SK-N-SH treated with all-trans-retinoic acid at 6 μM for 48 hours (cell line): ENCODE measurements around the gene SH3PXD2B.

Source experiments
- ARNTL ChIP-seq: fragments of 450-650 bp; formaldehyde crosslinking; IDR thresholded peaks from 2 replicates; pipeline ENCODE4 v1.5.0; 2020; ENCODE audit warnings: low read depth, mild to moderate bottlenecking, moderate library complexity, borderline replicate concordance
- CSDC2 ChIP-seq: fragments of 250-450 bp; sonication (Bioruptor Pico); IDR thresholded peaks from 2 replicates; pipeline ENCODE4 v1.5.0; 2020; ENCODE audit warnings: mild to moderate bottlenecking, moderate library complexity
- CSRNP3 ChIP-seq: fragments of 250-450 bp; sonication (Bioruptor Pico); IDR thresholded peaks from 2 replicates; pipeline ENCODE4 v1.5.1; 2021; ENCODE audit warnings: mild to moderate bottlenecking, moderate library complexity
- PATZ1 ChIP-seq: fragments of 250-450 bp; sonication (Bioruptor Pico); IDR thresholded peaks from 2 replicates; pipeline ENCODE4 v1.8.0; 2020; ENCODE audit warnings: mild to moderate bottlenecking, moderate library complexity, borderline replicate concordance
- POU6F1 ChIP-seq: fragments of 250-450 bp; sonication (Bioruptor Pico); IDR thresholded peaks from 2 replicates; pipeline ENCODE4 v1.8.0; 2021; ENCODE audit warnings: low read depth, mild to moderate bottlenecking, moderate library complexity, borderline replicate concordance
- PPARA ChIP-seq: fragments of 250-450 bp; sonication (Bioruptor Pico); IDR thresholded peaks from 2 replicates; pipeline ENCODE4 v1.5.0; 2020; ENCODE audit warnings: mild to moderate bottlenecking, borderline replicate concordance
- RARB ChIP-seq: fragments of 250-450 bp; sonication (Bioruptor Pico); IDR thresholded peaks from 2 replicates; pipeline ENCODE4 v1.8.0; 2021; ENCODE audit warnings: mild to moderate bottlenecking, moderate library complexity
- ZFP3 ChIP-seq: fragments of 250-450 bp; sonication (Bioruptor Pico); IDR thresholded peaks from 2 replicates; pipeline ENCODE4 v1.5.0; 2020; ENCODE audit warnings: mild to moderate bottlenecking, moderate library complexity
- ZFP30 ChIP-seq: fragments of 450-650 bp; formaldehyde crosslinking; IDR thresholded peaks from 2 replicates; pipeline ENCODE4 v1.5.0; 2022; ENCODE audit warnings: mild to moderate bottlenecking, moderate library complexity
- ZNF565 ChIP-seq: fragments of 450-650 bp; formaldehyde crosslinking; conservative IDR thresholded peaks from 2 replicates; pipeline ENCODE4 v1.5.0; 2020; ENCODE audit warnings: low read depth, mild to moderate bottlenecking, moderate library complexity
- ZNF70 ChIP-seq: fragments of 450-650 bp; formaldehyde crosslinking; IDR thresholded peaks from 2 replicates; pipeline ENCODE4 v1.5.0; 2020; ENCODE audit warnings: mild to moderate bottlenecking, moderate library complexity
- ZNF8 ChIP-seq: fragments of 450-650 bp; formaldehyde crosslinking; IDR thresholded peaks from 2 replicates; pipeline ENCODE4 v1.5.0; 2020; ENCODE audit warnings: mild to moderate bottlenecking, moderate library complexity

GRCh38 chr5:172299916-172300439 lies 154.3 kb downstream of the SH3PXD2B start:
- TF ChIP-seq PPARA (CRISPR knock-in tag), result no peak
- no peak for TF ChIP-seq ARNTL (CRISPR knock-in tag)
- TF ChIP-seq CSDC2 (CRISPR knock-in tag), result no peak
- no peak for TF ChIP-seq ZFP3 (CRISPR knock-in tag)
- no peak for TF ChIP-seq RARB (CRISPR knock-in tag)
- no peak for TF ChIP-seq CSRNP3
- no peak for TF ChIP-seq PATZ1 (CRISPR knock-in tag)
- TF ChIP-seq POU6F1, result no peak
- TF ChIP-seq ZNF70 (CRISPR knock-in tag), result no peak
- no peak for TF ChIP-seq ZFP30 (CRISPR knock-in tag)
- TF ChIP-seq ZNF8, result no peak
- no peak for TF ChIP-seq ZNF565
